ENCODE measurements around the gene NUDT3. TPM values are rescaled to one million over a fixed set of nuclear protein-coding genes. Genes with fewer than 3 reads are reported as not detected.

The NUDT3 gene
- total RNA-seq, 2 donors from 2014 or later, result 28.9 to 30.8 TPM

DNA sequence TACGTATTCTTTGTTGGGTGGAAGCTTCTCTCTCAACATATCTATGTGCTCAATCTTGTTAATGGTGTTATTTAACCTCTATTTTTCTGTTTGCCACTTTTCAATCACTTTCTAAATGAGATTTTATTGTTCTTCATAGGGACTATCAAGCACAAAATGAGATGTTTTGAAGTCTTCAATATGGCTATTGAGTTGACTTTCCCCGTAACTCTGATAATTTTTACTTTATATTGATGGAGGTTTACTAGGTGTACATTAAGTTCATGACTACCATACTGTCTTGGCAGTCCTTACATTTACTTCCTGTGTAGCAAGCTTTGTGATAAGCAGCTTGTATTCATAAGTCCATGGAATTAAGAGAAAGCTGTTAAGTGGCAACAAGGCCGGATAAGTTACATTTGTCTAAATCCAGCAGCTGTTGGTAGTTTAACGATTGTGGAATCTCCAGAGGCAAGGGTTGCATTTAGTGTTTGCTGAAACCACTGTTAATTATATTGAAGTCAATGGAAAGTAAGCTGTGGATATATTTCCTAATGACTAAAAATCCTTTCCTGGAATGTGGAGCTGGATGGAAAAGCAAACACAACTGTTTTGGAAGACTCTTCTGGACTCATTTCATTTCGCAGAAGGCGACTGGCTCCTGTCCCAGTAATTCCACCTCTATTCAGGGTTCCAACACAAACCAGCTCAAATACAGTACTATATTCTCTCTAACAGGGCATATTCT lies 86.3 kb downstream of the NUDT3 start:
- DNase-seq (ENCODE audit: low spot score), result no peak
- Histone ChIP-seq H3K4me1 (replicated peaks) (no peaks in the 10 kb centered on the region), H3K9me3 (no peaks in the 10 kb centered on the region), H3K27me3 (replicated peaks; ENCODE audit: insufficient read depth) (no peaks in the 10 kb centered on the region), H3K27ac (no peak overlapping the region), H3K4me3 (no peak overlapping the region), H3K36me3 (no peaks in the 10 kb centered on the region)
- TF ChIP-seq POLR2AphosphoS5 (IDR thresholded peaks at IDR 0.05), result no peak
- TF ChIP-seq POLR2A (IDR thresholded peaks at IDR 0.05), result no peak
- TF ChIP-seq, protein P1, sequence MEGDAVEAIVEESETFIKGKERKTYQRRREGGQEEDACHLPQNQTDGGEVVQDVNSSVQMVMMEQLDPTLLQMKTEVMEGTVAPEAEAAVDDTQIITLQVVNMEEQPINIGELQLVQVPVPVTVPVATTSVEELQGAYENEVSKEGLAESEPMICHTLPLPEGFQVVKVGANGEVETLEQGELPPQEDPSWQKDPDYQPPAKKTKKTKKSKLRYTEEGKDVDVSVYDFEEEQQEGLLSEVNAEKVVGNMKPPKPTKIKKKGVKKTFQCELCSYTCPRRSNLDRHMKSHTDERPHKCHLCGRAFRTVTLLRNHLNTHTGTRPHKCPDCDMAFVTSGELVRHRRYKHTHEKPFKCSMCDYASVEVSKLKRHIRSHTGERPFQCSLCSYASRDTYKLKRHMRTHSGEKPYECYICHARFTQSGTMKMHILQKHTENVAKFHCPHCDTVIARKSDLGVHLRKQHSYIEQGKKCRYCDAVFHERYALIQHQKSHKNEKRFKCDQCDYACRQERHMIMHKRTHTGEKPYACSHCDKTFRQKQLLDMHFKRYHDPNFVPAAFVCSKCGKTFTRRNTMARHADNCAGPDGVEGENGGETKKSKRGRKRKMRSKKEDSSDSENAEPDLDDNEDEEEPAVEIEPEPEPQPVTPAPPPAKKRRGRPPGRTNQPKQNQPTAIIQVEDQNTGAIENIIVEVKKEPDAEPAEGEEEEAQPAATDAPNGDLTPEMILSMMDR (IDR thresholded peaks at IDR 0.05), result no peak
- intact Hi-C loops (cut with DNase I), result no loop called here
- 35% methylated on average over 6 of the region's 6 CpGs for WGBS

DNA sequence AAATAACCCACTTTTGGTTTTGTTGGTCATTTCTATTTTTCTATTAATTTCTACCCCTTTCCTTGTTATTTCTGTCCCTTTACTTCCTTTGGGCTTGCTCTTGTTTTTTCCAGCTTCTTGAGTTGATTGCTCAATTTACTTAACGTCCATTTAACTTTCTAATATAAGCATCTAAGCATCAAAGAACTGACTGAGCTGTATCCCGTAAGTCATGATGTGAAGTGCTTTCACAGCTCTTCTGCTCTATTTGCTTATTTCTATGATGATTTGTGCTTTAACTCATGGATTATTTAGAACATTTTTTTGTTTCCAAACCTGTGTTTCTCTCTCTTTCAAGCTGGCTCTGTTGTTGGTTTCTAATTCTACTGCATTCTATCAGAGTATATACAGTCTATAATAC lies 87.0 kb downstream of the NUDT3 start:
- no peak overlapping the region for H3K4me3 ChIP-seq
- no peaks in the 10 kb centered on the region for H3K9me3 ChIP-seq
- no peaks in the 10 kb centered on the region for H3K4me1 ChIP-seq (replicated peaks)
- H3K27me3 ChIP-seq (replicated peaks; ENCODE audit: insufficient read depth), result no peaks in the 10 kb centered on the region
- DNase-seq (ENCODE audit: low spot score), result no peak
- TF ChIP-seq, protein P1 (IDR thresholded peaks at IDR 0.05), result no peak
- TF ChIP-seq POLR2A (IDR thresholded peaks at IDR 0.05) (no peak), POLR2AphosphoS5 (IDR thresholded peaks at IDR 0.05) (no peak)
- 73% methylated on average over 2 of the region's 2 CpGs for WGBS
- no peaks in the 10 kb centered on the region for H3K36me3 ChIP-seq
- no peak overlapping the region for H3K27ac ChIP-seq
- intact Hi-C loops (cut with DNase I), result no loop called here

DNA sequence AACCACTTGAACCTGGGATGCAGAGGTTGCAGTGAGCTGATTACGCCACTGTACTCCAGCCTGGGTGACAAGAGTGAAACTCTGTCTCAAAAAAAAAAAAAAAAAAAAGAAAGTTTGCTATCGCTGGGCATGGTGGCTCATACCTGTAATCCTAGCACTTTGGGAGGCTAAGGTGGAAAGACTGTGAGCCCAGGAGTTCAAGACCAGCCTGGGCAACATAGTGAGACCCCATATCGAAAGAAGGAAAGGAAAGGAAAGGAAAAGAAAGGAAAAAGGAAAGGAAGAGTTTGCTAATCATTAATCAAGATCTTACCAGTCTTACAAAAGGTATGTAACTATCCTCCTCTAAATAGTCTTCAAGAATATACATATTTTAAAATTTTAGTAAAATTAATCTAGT lies 88.3 kb downstream of the NUDT3 start:
- H3K4me3 ChIP-seq, result no peak overlapping the region
- DNase-seq (ENCODE audit: low spot score), result no peak
- 97% methylated on average over 3 of the region's 3 CpGs for WGBS
- TF ChIP-seq, protein P1 (IDR thresholded peaks at IDR 0.05), result no peak
- TF ChIP-seq POLR2AphosphoS5 (IDR thresholded peaks at IDR 0.05) (no peak), POLR2A (IDR thresholded peaks at IDR 0.05) (no peak)
- H3K27me3 ChIP-seq (replicated peaks; ENCODE audit: insufficient read depth), result no peaks in the 10 kb centered on the region
- no peaks in the 10 kb centered on the region for H3K9me3 ChIP-seq
- H3K36me3 ChIP-seq, result no peaks in the 10 kb centered on the region
- intact Hi-C loops (cut with DNase I), result no loop called here
- no peak overlapping the region for H3K27ac ChIP-seq
- H3K4me1 ChIP-seq (replicated peaks), result no peaks in the 10 kb centered on the region

DNA sequence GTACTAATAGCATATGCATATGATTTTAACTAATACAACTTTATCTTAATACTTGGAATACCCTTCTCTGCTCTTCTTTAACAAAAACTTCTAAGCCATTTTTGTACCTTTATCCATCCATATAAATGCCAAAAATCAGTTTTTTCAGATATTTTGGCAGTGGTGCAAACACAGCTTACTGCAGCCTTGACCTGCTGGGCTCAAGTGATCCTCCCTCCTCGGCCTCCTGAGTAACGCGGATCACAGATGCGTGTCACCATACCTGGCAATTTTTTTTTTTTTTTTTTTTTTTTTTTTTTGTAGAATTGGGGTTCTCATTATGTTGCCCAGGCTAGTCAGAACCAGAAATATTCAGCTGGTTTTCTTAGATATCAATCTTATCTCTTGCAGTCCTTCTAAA lies 89.5 kb downstream of the NUDT3 start:
- H3K4me3 ChIP-seq, result no peak overlapping the region
- 97% methylated on average over 4 of the region's 4 CpGs for WGBS
- H3K27me3 ChIP-seq (replicated peaks; ENCODE audit: insufficient read depth), result no peaks in the 10 kb centered on the region
- H3K36me3 ChIP-seq, result no peaks in the 10 kb centered on the region
- TF ChIP-seq, protein P1 (IDR thresholded peaks at IDR 0.05), result no peak
- no peak for TF ChIP-seq POLR2A (IDR thresholded peaks at IDR 0.05)
- no peak for TF ChIP-seq POLR2AphosphoS5 (IDR thresholded peaks at IDR 0.05)
- H3K4me1 ChIP-seq (replicated peaks), result no peaks in the 10 kb centered on the region
- no peaks in the 10 kb centered on the region for H3K9me3 ChIP-seq
- DNase-seq (ENCODE audit: low spot score), result no peak
- intact Hi-C loops (cut with DNase I), result no loop called here
- H3K27ac ChIP-seq, result no peak overlapping the region

DNA sequence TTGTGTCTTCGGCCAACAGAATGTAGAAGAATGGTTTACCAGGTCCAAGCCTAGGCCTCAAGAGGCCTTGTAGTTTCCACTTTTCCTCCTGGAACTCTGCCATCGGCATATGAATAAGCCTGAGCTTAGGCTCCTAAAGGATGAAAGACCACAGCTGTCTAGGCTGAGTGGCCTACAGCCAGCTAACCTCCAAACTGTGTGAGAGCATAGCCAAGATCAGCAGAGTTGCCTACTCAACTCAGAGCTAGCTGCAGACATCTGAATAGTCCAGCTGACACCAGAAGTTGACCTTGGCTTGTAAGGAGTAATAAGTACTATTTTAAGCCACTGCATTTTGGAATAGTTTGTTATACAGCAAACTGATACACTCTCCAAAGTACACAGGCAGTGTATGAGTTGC lies 91.1 kb downstream of the NUDT3 start:
- TF ChIP-seq POLR2AphosphoS5 (IDR thresholded peaks at IDR 0.05) (no peak), POLR2A (IDR thresholded peaks at IDR 0.05) (no peak)
- TF ChIP-seq, protein P1 (IDR thresholded peaks at IDR 0.05), result no peak
- no peak for DNase-seq (ENCODE audit: low spot score)

More for the DNA sequence above, 91.1 kb downstream of the NUDT3 start:
- Histone ChIP-seq H3K4me1 (replicated peaks) (no peaks in the 10 kb centered on the region), H3K36me3 (no peaks in the 10 kb centered on the region), H3K27ac (no peak overlapping the region), H3K27me3 (replicated peaks; ENCODE audit: insufficient read depth) (no peaks in the 10 kb centered on the region), H3K9me3 (no peaks in the 10 kb centered on the region), H3K4me3 (no peak overlapping the region)
- intact Hi-C loops (cut with DNase I), result no loop called here
- WGBS, result 70% methylated on average over 2 of the region's 2 CpGs
